ENCODE results near the gene RNU2-1.
"Not testable (repeated sequence)": the region's sequence is repeated elsewhere in the genome, so short reads cannot be mapped to it uniquely, and the experiment has no call there.

Gene RNU2-1

DNA sequence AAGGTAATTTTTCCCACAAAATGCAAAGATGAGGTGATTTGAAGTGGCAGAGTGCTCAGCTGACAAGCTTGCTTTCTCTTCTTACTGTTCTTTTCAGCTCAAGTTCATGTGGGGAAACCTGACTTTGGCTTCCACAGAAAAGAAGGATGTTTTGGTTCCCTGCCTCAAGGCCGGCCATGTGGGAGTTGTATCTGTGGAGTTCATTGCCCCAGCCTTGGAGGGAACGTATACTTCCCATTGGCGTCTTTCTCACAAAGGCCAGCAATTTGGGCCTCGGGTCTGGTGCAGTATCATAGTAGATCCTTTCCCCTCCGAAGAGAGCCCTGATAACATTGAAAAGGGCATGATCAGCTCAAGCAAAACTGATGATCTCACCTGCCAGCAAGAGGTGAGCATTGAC is 40.5 kb downstream of the RNU2-1 start:
- ChIA-PET CTCF (interaction anchor here (1.0 to 1.4 kb wide), 2 partner anchors 22 to 168 kb away, joined by 3 to 5 read pairs; partner anchors contain the start of gene NBR1), POLR2A (interaction anchor here (0.6 kb wide), 1 partner anchor 29 kb away, joined by 3 read pairs; no protein-coding TSS in a partner anchor)
- TF ChIP-seq, protein P1, sequence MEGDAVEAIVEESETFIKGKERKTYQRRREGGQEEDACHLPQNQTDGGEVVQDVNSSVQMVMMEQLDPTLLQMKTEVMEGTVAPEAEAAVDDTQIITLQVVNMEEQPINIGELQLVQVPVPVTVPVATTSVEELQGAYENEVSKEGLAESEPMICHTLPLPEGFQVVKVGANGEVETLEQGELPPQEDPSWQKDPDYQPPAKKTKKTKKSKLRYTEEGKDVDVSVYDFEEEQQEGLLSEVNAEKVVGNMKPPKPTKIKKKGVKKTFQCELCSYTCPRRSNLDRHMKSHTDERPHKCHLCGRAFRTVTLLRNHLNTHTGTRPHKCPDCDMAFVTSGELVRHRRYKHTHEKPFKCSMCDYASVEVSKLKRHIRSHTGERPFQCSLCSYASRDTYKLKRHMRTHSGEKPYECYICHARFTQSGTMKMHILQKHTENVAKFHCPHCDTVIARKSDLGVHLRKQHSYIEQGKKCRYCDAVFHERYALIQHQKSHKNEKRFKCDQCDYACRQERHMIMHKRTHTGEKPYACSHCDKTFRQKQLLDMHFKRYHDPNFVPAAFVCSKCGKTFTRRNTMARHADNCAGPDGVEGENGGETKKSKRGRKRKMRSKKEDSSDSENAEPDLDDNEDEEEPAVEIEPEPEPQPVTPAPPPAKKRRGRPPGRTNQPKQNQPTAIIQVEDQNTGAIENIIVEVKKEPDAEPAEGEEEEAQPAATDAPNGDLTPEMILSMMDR (IDR thresholded peaks at IDR 0.05; ENCODE audit: control extremely low read depth, extremely low read depth, low read depth, missing control alignments), result no peak
- no peak for DNase-seq (ENCODE audit: extremely low spot score)

GRCh38 chr17:43186656-43187055 is 47.1 kb downstream of the RNU2-1 start:
- POLR2A ChIA-PET; CTCF ChIA-PET; DNase-seq (ENCODE audit: extremely low spot score): not testable (repeated sequence)

- CTCF ChIA-PET, result no interaction called here
- DNase-seq (ENCODE audit: extremely low spot score), result no peak
- TF ChIP-seq, protein P1 (IDR thresholded peaks at IDR 0.05; ENCODE audit: control extremely low read depth, extremely low read depth, low read depth, missing control alignments), result no peak
- POLR2A ChIA-PET, result interaction anchor here (1.2 kb wide), 1 partner anchor 131 kb away, joined by 3 read pairs; no protein-coding TSS in a partner anchor
Observed at GRCh38 chr17:43183921-43184320, 49.9 kb downstream of the RNU2-1 start.
